K562 (cell line): Measurements from ENCODE around the gene RSRC1. TPM values are rescaled to one million over a fixed set of nuclear protein-coding genes. Genes with fewer than 3 reads are reported as not detected.
A peak's percentile ranks its signal among the peaks of the same experiment; 100 is the strongest.

ENCODE experiments used
- ATAC-seq: fragments of 200-7000 bp; cut with Tn5 transposase; 3 replicates; pipeline ENCODE4 v1.9.1; 2020; ENCODE audit warnings: moderate library complexity
- BruUV-seq: library from RNA; stranded (reverse); fragments of 400-500 nt; replicated peaks from 2 replicates; lab custom pipeline; 2021; lab: Mats Ljungman, UMichigan
- CTCF ChIA-PET: fragments of 300-600 bp; formaldehyde crosslinking; extraction: SDS; loops from one replicate; lab custom pipeline; 2021; ENCODE audit warnings: low intra/inter-chr PET ratio; lab: Yijun Ruan, JAX
- POLR2A ChIA-PET: fragments of 300-600, 350-650 bp; sonication (Branson Sonifier 250); formaldehyde crosslinking; extraction: SDS; loops from one replicate; lab custom pipeline; 2021; ENCODE audit warnings: antibody characterized with exemption, inconsistent platforms; lab: Yijun Ruan, JAX
- DNase-seq, 4 experiments: peaks; one replicate each; pipeline versions ENCODE4 v3.0.0 to v3.0.0-alpha.2; 2011 to 2018; ENCODE audit warnings: low spot score in 3 of 4, mixed read lengths in 3 of 4; ENCODE audit errors: extremely low read depth in 1 of 4
- FAIRE-seq: peaks from 2 replicates; lab custom pipeline; 2011; peaks lifted over from hg19 to GRCh38; lab: Jason Lieb, UNC
- H2AFZ ChIP-seq: 2 replicates; pipeline ENCODE4 v1.6.0; 2011; ENCODE audit warnings: low read depth, low read length, control low read depth, inconsistent platforms
- H3K27ac ChIP-seq: fragments of 200-600 bp; 3 replicates; pipeline ENCODE4 v1.8.0; 2011; ENCODE audit warnings: low read depth, mild to moderate bottlenecking, control low read depth, inconsistent platforms, low read length, moderate library complexity, mixed read lengths; ENCODE audit errors: extremely low read depth
- H3K27me3 ChIP-seq, 2 experiments: fragments of 300-600 bp in 1 of 2; 2 replicates in 1 of 2; 3 replicates in 1 of 2; pipeline versions ENCODE4 v1.6.0 to v1.8.0; 2011; ENCODE audit warnings: inconsistent platforms in 2 of 2, low read length in 2 of 2, mild to moderate bottlenecking in 1 of 2, mixed read lengths in 1 of 2, moderate library complexity in 1 of 2; ENCODE audit not compliant: control insufficient read depth in 2 of 2, insufficient read depth in 2 of 2
- H3K36me3 ChIP-seq: fragments of 300-600 bp; 3 replicates; pipeline ENCODE4 v1.8.0; 2011; ENCODE audit warnings: mild to moderate bottlenecking, low read length, inconsistent platforms; ENCODE audit not compliant: control insufficient read depth, insufficient read depth
- H3K4me1 ChIP-seq, 2 experiments: fragments of 200-600 bp in 1 of 2; replicated peaks in 1 of 2; 2 replicates in 1 of 2; 3 replicates in 1 of 2; pipeline versions ENCODE4 v1.5.1 to v1.8.0; 2011; ENCODE audit warnings: inconsistent platforms in 2 of 2, low read length in 2 of 2, mild to moderate bottlenecking in 1 of 2, mixed read lengths in 1 of 2, moderate library complexity in 1 of 2; ENCODE audit not compliant: control insufficient read depth in 2 of 2, insufficient read depth in 2 of 2
- H3K4me2 ChIP-seq: 2 replicates; pipeline ENCODE4 v1.6.1; 2011; ENCODE audit warnings: low read length, control low read depth, inconsistent platforms, mixed read lengths; ENCODE audit not compliant: insufficient read depth
- H3K4me3 ChIP-seq: fragments of 200-600 bp; sonication (generic), shearing (Covaris generic); 2 replicates; pipeline ENCODE4 v1.5.1; 2016; ENCODE audit warnings: control low read depth, inconsistent platforms
- H3K79me2 ChIP-seq: fragments of 200-600 bp; 3 replicates; pipeline ENCODE4 v1.8.0; 2011; ENCODE audit warnings: low read length, inconsistent platforms; ENCODE audit not compliant: control insufficient read depth, insufficient read depth
- H3K9ac ChIP-seq, 2 experiments: 2 replicates each; pipeline versions ENCODE4 v1.6.0 to v1.6.1; 2011; ENCODE audit warnings: low read depth in 2 of 2, low read length in 2 of 2, control low read depth in 1 of 2, inconsistent platforms in 1 of 2, mild to moderate bottlenecking in 1 of 2, mixed read lengths in 1 of 2; ENCODE audit not compliant: insufficient read depth in 1 of 2
- H3K9me1 ChIP-seq: one replicate; pipeline ENCODE4 v1.6.0; 2011; ENCODE audit warnings: inconsistent platforms, mild to moderate bottlenecking, low read length, moderate library complexity; ENCODE audit not compliant: control insufficient read depth, insufficient read depth
- H3K9me3 ChIP-seq: replicated peaks from 2 replicates; pipeline ENCODE4 v1.5.1; 2011; ENCODE audit warnings: low read depth, low read length, inconsistent platforms; ENCODE audit not compliant: control insufficient read depth, insufficient read depth
- H4K20me1 ChIP-seq: replicated peaks from 2 replicates; pipeline ENCODE4 v1.6.1; 2011; ENCODE audit warnings: low read length, inconsistent platforms, mixed read lengths; ENCODE audit not compliant: control insufficient read depth, insufficient read depth
- CREB1 ChIP-seq, 2 experiments: sonication (generic) in 1 of 2; formaldehyde crosslinking in 1 of 2; IDR thresholded peaks; 2 replicates each; pipeline versions ENCODE4 v1.6.1 to v1.8.0; 2012 to 2022; ENCODE audit warnings: inconsistent platforms in 1 of 2, mild to moderate bottlenecking in 1 of 2, missing genetic modification reagents in 1 of 2, moderate library complexity in 1 of 2
- HMG20A ChIP-seq: fragments of 450-650 bp; formaldehyde crosslinking; conservative IDR thresholded peaks from 2 replicates; pipeline ENCODE4 v1.4.0; 2020; ENCODE audit warnings: mild to moderate bottlenecking, mixed read lengths
- PTBP1 ChIP-seq: fragments of 200-400 bp; formaldehyde crosslinking; IDR thresholded peaks from 2 replicates; pipeline ENCODE4 v1.6.1; 2017; ENCODE audit warnings: low read depth, low read length
- PTTG1 ChIP-seq: fragments of 450-650 bp; IDR thresholded peaks from 2 replicates; pipeline ENCODE4 v1.6.1; 2016; ENCODE audit warnings: low read depth, mild to moderate bottlenecking, missing genetic modification characterization, missing compliant biosample characterization
- WGBS: fragments of 100-300 bp; shearing (Covaris generic); methylation state at CpG from one replicate; pipeline ENCODE4 v1.1.6; 2016; ENCODE audit warnings: low coverage, mixed read lengths; ENCODE audit not compliant: insufficient coverage; ENCODE audit errors: missing lambda C conversion rate; 5-methylcytosine and 5-hydroxymethylcytosine counted together
- in situ Hi-C: fragments of 300-500 bp; cut with MboI; formaldehyde crosslinking; loops from 4 replicates; pipeline ENCODE4 v1.15.0; 2018; ENCODE audit warnings: inconsistent platforms, mixed read lengths
- intact Hi-C: fragments of 100-400 bp; cut with micrococcal nuclease; formaldehyde crosslinking; loops from 2 replicates; pipeline ENCODE4 v1.14.2; 2022
- polyA plus RNA-seq, 8 experiments: library from polyadenylated mRNA; depleted of rRNA in 4 of 8; stranded (reverse) in 5 of 8; unstranded in 3 of 8; fragments of >200 nt; fragmentation: Nextera tagmentation in 2 of 8; fragmentation: Illumina TruSeq in 1 of 8; extraction: Ambion mirVana in 2 of 8; extraction: Trizol in 1 of 8; gene quantifications; 2 replicates each; pipeline versions ENCODE4 v1.2.1 to v1.2.3, GENCODE V29; 2011 to 2014; ENCODE audit warnings: inconsistent platforms in 1 of 8, missing spikeins in 1 of 8
- total RNA-seq, 7 experiments: library from RNA; depleted of rRNA in 6 of 7; stranded (reverse); fragments of >200 nt in 6 of 7; fragmentation: Illumina TruSeq in 2 of 7; extraction: Trizol in 2 of 7; gene quantifications; 2 replicates each; pipeline versions ENCODE4 v1.2.1 to v1.2.3, GENCODE V29; 2011 to 2021; ENCODE audit warnings: low replicate concordance in 1 of 7
- TF ChIP-seq, protein P1 (sequence below): fragments of 250-450 bp; sonication (Bioruptor Pico); IDR thresholded peaks from 2 replicates; pipeline ENCODE4 v1.4.0; 2020; ENCODE audit warnings: mild to moderate bottlenecking, moderate library complexity
- TF ChIP-seq, protein P2 (sequence below): sonication (generic); formaldehyde crosslinking; IDR thresholded peaks from 2 replicates; pipeline ENCODE4 v1.9.0; 2022; ENCODE audit warnings: mild to moderate bottlenecking, missing genetic modification reagents

RSRC1 gene
- total and polyA plus RNA-seq, 9 of the 15 experiments (the other 6 are each of a cell fraction or from before 2014, with no cell fraction given) = 19.3 to 128 (median 75.5) TPM

DNA sequence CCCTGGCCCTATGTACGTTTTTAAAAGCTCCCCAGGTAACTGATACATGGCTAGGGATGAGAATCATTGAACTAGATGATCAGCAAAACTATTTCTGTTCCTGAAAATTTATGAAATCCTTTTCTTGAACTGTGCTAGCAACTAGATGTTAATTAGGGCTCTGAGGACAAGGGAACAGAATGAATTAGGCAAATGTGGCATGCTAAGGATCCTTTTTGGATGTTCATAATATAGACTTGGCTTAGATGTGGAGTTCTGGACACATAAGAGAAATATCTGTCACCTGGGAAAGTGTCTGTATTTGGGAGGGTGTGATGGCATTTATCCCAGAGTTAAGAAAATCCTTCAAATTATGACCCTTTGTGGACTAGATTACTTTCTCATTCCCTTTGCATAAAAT lies 71.2 kb downstream of the RSRC1 start:
- H4K20me1 ChIP-seq = no peaks in the 10 kb centered on the region
- H3K9me3 ChIP-seq = no peaks in the 10 kb centered on the region
- no peak overlapping the region for H3K27ac ChIP-seq
- in situ Hi-C loops = no loop called here
- ATAC-seq (no peak), FAIRE-seq (no peak), DNase-seq (no peak)
- CTCF ChIA-PET = no interaction called here
- H3K4me1 ChIP-seq = no peaks in the 10 kb centered on the region
- WGBS = 53% methylated on average over 1 of the region's 1 CpG
- POLR2A ChIA-PET = no interaction called here
- no peak overlapping the region for H3K4me3 ChIP-seq
- no peaks in the 10 kb centered on the region for H3K9me1 ChIP-seq
- peaks cover 2% of the 10 kb centered on the region; the same call in 2 of the 3 replicates for H3K79me2 ChIP-seq
- no TSS peak for BruUV-seq
- no peak overlapping the region for H2AFZ ChIP-seq
- no peaks in the 10 kb centered on the region for H3K27me3 ChIP-seq
- no peaks in the 10 kb centered on the region for H3K36me3 ChIP-seq
- H3K9ac ChIP-seq = no peak overlapping the region
- intact Hi-C loops = no loop called here
- TF ChIP-seq HMG20A (CRISPR knock-in tag) (no peak), PTTG1 (tag) (no peak), PTBP1 (no peak)
- TF ChIP-seq, protein P1, sequence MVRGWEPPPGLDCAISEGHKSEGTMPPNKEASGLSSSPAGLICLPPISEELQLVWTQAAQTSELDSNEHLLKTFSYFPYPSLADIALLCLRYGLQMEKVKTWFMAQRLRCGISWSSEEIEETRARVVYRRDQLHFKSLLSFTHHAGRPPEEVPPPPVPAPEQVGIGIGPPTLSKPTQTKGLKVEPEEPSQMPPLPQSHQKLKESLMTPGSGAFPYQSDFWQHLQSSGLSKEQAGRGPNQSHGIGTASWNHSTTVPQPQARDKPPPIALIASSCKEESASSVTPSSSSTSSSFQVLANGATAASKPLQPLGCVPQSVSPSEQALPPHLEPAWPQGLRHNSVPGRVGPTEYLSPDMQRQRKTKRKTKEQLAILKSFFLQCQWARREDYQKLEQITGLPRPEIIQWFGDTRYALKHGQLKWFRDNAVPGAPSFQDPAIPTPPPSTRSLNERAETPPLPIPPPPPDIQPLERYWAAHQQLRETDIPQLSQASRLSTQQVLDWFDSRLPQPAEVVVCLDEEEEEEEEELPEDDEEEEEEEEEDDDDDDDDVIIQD (CRISPR knock-in tag) = no peak
- no peak overlapping the region for H3K4me2 ChIP-seq

DNA sequence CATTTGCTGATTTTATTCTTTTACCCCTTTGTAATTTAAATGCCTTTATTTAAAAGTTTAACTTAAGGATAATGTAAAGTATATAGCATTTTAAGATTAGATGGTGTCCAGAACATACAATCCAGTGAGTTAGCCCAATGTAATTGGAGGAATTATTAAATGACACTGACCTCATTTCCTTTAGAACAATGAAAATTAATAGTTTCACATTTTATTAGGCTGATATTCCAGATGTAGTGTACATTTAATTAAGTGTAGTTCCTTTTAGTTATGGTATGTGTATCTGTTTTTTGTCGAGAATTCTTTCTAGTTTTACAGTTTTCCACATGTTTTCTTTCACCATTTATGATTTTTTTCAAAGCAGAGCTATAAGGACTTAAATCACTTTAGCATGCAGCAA lies 75.8 kb downstream of the RSRC1 start:
- intact Hi-C loops = no loop called here
- 45% methylated on average over 1 of the region's 1 CpG for WGBS

More for the DNA sequence above, 75.8 kb downstream of the RSRC1 start:
- in situ Hi-C loops = no loop called here
- H3K36me3 ChIP-seq = no peaks in the 10 kb centered on the region
- POLR2A ChIA-PET = interaction anchor here (1.3 kb wide), 1 partner anchor 17 kb away, joined by 3 read pairs; no protein-coding TSS in a partner anchor
- no peaks in the 10 kb centered on the region for H3K9me1 ChIP-seq
- no peaks in the 10 kb centered on the region for H4K20me1 ChIP-seq
- FAIRE-seq (peak; percentile 69), DNase-seq (no peak), ATAC-seq (no peak)
- BruUV-seq = no TSS peak
- H3K9ac ChIP-seq = no peak overlapping the region
- CTCF ChIA-PET = no interaction called here
- TF ChIP-seq, protein P2, sequence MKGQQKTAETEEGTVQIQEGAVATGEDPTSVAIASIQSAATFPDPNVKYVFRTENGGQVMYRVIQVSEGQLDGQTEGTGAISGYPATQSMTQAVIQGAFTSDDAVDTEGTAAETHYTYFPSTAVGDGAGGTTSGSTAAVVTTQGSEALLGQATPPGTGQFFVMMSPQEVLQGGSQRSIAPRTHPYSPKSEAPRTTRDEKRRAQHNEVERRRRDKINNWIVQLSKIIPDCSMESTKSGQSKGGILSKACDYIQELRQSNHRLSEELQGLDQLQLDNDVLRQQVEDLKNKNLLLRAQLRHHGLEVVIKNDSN (CRISPR knock-in tag) = no peak
- TF ChIP-seq CREB1 (IDR thresholded peaks at IDR 0.05) (no peak), CREB1 (CRISPR knock-in tag; IDR thresholded peaks at IDR 0.05) (no peak)
- H3K4me3 ChIP-seq = no peak overlapping the region
- H3K27ac ChIP-seq = no peak overlapping the region
- H3K4me1 ChIP-seq = no peaks in the 10 kb centered on the region
- H3K4me2 ChIP-seq = no peak overlapping the region
- peaks cover 6% of the 10 kb centered on the region; the same call in 1 of the 3 replicates for H3K79me2 ChIP-seq
- no peak overlapping the region for H2AFZ ChIP-seq
- H3K27me3 ChIP-seq = no peaks in the 10 kb centered on the region
- H3K9me3 ChIP-seq = no peaks in the 10 kb centered on the region
